Measurements from ENCODE around the gene DNAJB6. TPM values are rescaled to one million over a fixed set of nuclear protein-coding genes. Genes with fewer than 3 reads are reported as not detected.
A peak's percentile ranks its signal among the peaks of the same experiment; 100 is the strongest.

The DNAJB6 gene
- total RNA-seq, 1 experiment from 2014 or later: 288 TPM

- Mint-ChIP-seq H3K4me3 (peak overlapping the region; percentile 59), H3K27ac (no peak overlapping the region; the same call in 1 of the 2 replicates), H3K9me3 (peaks cover 7% of the 10 kb centered on the region; the same call in 1 of the 2 replicates), H3K27me3 (ENCODE audit: low read depth) (no peaks in the 10 kb centered on the region; the same call in none of the 2 replicates), H3K36me3 (no peaks in the 10 kb centered on the region), H3K4me1 (peaks cover 6% of the 10 kb centered on the region)
- peak; percentile 77 for DNase-seq (ENCODE audit: low spot score)
- 0 out of 2 replicates have a peak, but pooled peaks have one; percentile 22 for TF ChIP-seq FOXP4 (CRISPR knock-in tag; IDR thresholded peaks at IDR 0.05)
- TF ChIP-seq TEAD1 (CRISPR knock-in tag; IDR thresholded peaks at IDR 0.05): no peak
- no peak for TF ChIP-seq MXD4 (CRISPR knock-in tag; IDR thresholded peaks at IDR 0.05; ENCODE audit: borderline replicate concordance)
- peak; percentile 73 for TF ChIP-seq USF2 (CRISPR knock-in tag; IDR thresholded peaks at IDR 0.05)
- no peak for TF ChIP-seq JUN (CRISPR knock-in tag; IDR thresholded peaks at IDR 0.05)
- peak; percentile 67; the same call in 1 of the 2 replicates for TF ChIP-seq USF1 (CRISPR knock-in tag; IDR thresholded peaks at IDR 0.05)
- TF ChIP-seq ETV6 (CRISPR knock-in tag; IDR thresholded peaks at IDR 0.05): peak; percentile 57; the same call in 1 of the 2 replicates
- ChIA-PET CTCF (interaction anchor here (0.9 to 2.1 kb wide), 8 partner anchors 19 to 922 kb away, joined by 3 to 29 read pairs (median 4); no protein-coding TSS in a partner anchor), POLR2A (no interaction called here)
- peak; percentile 92 for ATAC-seq
Observed at GRCh38 chr7:157432541-157432956, 95.7 kb downstream of the DNAJB6 start.

- Mint-ChIP-seq H3K4me3 (peak overlapping the region; percentile 59), H3K27ac (no peak overlapping the region), H3K36me3 (no peaks in the 10 kb centered on the region), H3K27me3 (ENCODE audit: low read depth) (no peaks in the 10 kb centered on the region; the same call in none of the 2 replicates), H3K4me1 (peaks cover 6% of the 10 kb centered on the region), H3K9me3 (peaks cover 7% of the 10 kb centered on the region; the same call in 1 of the 2 replicates)
- ChIA-PET CTCF (interaction anchor here (0.9 to 2.1 kb wide), 8 partner anchors 19 to 921 kb away, joined by 3 to 29 read pairs (median 4); no protein-coding TSS in a partner anchor), POLR2A (no interaction called here)
- peak; percentile 28 for ATAC-seq
- peak; percentile 60 for DNase-seq (ENCODE audit: low spot score)
- TF ChIP-seq ARID4B (CRISPR knock-in tag; IDR thresholded peaks at IDR 0.05; ENCODE audit: borderline replicate concordance) (no peak), AR (CRISPR knock-in tag; IDR thresholded peaks at IDR 0.05) (no peak), CTCF (IDR thresholded peaks at IDR 0.05) (peak; percentile 75), ZNF281 (CRISPR knock-in tag; IDR thresholded peaks at IDR 0.05) (no peak), JAZF1 (CRISPR knock-in tag; IDR thresholded peaks at IDR 0.05) (no peak), MXD4 (CRISPR knock-in tag; IDR thresholded peaks at IDR 0.05; ENCODE audit: borderline replicate concordance) (no peak), MYBL2 (CRISPR knock-in tag; IDR thresholded peaks at IDR 0.05) (0 out of 2 replicates have a peak, but pooled peaks have one; percentile 6), ZBTB43 (CRISPR knock-in tag; IDR thresholded peaks at IDR 0.05) (peak; percentile 35; the same call in 1 of the 2 replicates)
Observed at GRCh38 chr7:157432957-157433576, 96.3 kb downstream of the DNAJB6 start.

All from WTC11 (cell line).